ENCODE data around the gene SCGB3A2.

SCGB3A2 gene

GRCh38 chr5:147911427-147911826 lies 32.9 kb downstream of the SCGB3A2 start:
- no peak for DNase-seq

- DNase-seq: no peak
These were observed 33.5 kb downstream of the SCGB3A2 start for GRCh38 chr5:147912011-147912410.

- DNase-seq: no peak
These were observed 35.3 kb downstream of the SCGB3A2 start for GRCh38 chr5:147913786-147914185.

- DNase-seq: no peak
These were observed 39.7 kb downstream of the SCGB3A2 start for GRCh38 chr5:147918101-147918685.

- no peak for DNase-seq
These were observed 40.4 kb downstream of the SCGB3A2 start for GRCh38 chr5:147918899-147919298.

- no peak for DNase-seq
These were observed 42.0 kb downstream of the SCGB3A2 start for GRCh38 chr5:147920420-147921030.

- no peak for DNase-seq
These were observed 42.6 kb downstream of the SCGB3A2 start for GRCh38 chr5:147921136-147921535.

GRCh38 chr5:147925020-147925419 lies 46.5 kb downstream of the SCGB3A2 start:
- DNase-seq: no peak

GRCh38 chr5:147927901-147928300 lies 49.4 kb downstream of the SCGB3A2 start:
- DNase-seq: no peak

GRCh38 chr5:147930769-147931168 lies 52.3 kb downstream of the SCGB3A2 start:
- DNase-seq: no peak

Data from activated naive CD4-positive, alpha-beta T cell treated with Interleukin-2 at 50 U/mL for 16 hours (primary cell).